AG09319 (cell line): Measurements from ENCODE around the gene DOC2B.

Experiments
- DNase-seq: peaks from one replicate; pipeline ENCODE4 v3.0.0-alpha.2; 2010; ENCODE audit warnings: low read depth; ENCODE audit errors: extremely low read depth
- TF ChIP-seq, protein P1 (sequence below): IDR thresholded peaks from 2 replicates; pipeline ENCODE4 v1.5.1; 2011; ENCODE audit warnings: low read depth, mild to moderate bottlenecking, inconsistent platforms, low read length, moderate library complexity

DOC2B gene

GRCh38 chr17:156946-157345, 24.5 kb downstream of the DOC2B start:
- no peak for DNase-seq

GRCh38 chr17:156094-156621, 25.3 kb downstream of the DOC2B start:
- TF ChIP-seq, protein P1, sequence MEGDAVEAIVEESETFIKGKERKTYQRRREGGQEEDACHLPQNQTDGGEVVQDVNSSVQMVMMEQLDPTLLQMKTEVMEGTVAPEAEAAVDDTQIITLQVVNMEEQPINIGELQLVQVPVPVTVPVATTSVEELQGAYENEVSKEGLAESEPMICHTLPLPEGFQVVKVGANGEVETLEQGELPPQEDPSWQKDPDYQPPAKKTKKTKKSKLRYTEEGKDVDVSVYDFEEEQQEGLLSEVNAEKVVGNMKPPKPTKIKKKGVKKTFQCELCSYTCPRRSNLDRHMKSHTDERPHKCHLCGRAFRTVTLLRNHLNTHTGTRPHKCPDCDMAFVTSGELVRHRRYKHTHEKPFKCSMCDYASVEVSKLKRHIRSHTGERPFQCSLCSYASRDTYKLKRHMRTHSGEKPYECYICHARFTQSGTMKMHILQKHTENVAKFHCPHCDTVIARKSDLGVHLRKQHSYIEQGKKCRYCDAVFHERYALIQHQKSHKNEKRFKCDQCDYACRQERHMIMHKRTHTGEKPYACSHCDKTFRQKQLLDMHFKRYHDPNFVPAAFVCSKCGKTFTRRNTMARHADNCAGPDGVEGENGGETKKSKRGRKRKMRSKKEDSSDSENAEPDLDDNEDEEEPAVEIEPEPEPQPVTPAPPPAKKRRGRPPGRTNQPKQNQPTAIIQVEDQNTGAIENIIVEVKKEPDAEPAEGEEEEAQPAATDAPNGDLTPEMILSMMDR, result no peak
- DNase-seq, result no peak

More at GRCh38 chr17:156946-157345, 24.5 kb downstream of the DOC2B start:
- TF ChIP-seq, protein P1, result no peak

- DNase-seq, result no peak
- TF ChIP-seq, protein P1, result no peak
Measured at GRCh38 chr17:155576-155975, 25.9 kb downstream of the DOC2B start.

GRCh38 chr17:153851-154250, 27.6 kb downstream of the DOC2B start:
- TF ChIP-seq, protein P1, result no peak

GRCh38 chr17:152860-153420, 28.5 kb downstream of the DOC2B start:
- TF ChIP-seq, protein P1, result no peak
- DNase-seq, result no peak

More at GRCh38 chr17:153851-154250, 27.6 kb downstream of the DOC2B start:
- DNase-seq, result no peak

- TF ChIP-seq, protein P1, result no peak
- no peak for DNase-seq
Measured at GRCh38 chr17:151886-152859, 29.3 kb downstream of the DOC2B start.

- no peak for DNase-seq
- TF ChIP-seq, protein P1, result no peak
Measured at GRCh38 chr17:151004-151403, 30.4 kb downstream of the DOC2B start.
